NCI-H1417 (cell line): ENCODE results near the gene CHTF8.
"Not testable (repeated sequence)": the region's sequence is repeated elsewhere in the genome, so short reads cannot be mapped to it uniquely, and the experiment has no call there.

Experiments used
- DNase-seq, 3 experiments: peaks; one replicate each; lab custom pipeline; 2025; lab: John Stamatoyannopoulos, UW

CHTF8 gene

GRCh38 chr16:69132424-69133252, at the start of gene CHTF8, which contains the start of gene UTP4:
Gene CHTF8, minus strand, starts transcription at chr16:69132588. Its CDS starts 11,130 bp downstream, at chr16:69121458.
Gene UTP4, plus strand, starts transcription at chr16:69132649. Its CDS starts 811 bp downstream, at chr16:69133460.
- peak; percentile 74 to 88 (median 87) for DNase-seq

- no peak for DNase-seq
Observed at GRCh38 chr16:69180011-69180338, 47.6 kb upstream of the CHTF8 start.

- peak in 1 of 3 experiments; percentile 27 for DNase-seq
Observed at GRCh38 chr16:69179328-69180010, 47.1 kb upstream of the CHTF8 start.

- DNase-seq: no peak
Observed at GRCh38 chr16:69176033-69176800, 43.8 kb upstream of the CHTF8 start.

- no peak for DNase-seq
Observed at GRCh38 chr16:69171325-69172084, 39.1 kb upstream of the CHTF8 start.

- no peak for DNase-seq
Observed at GRCh38 chr16:69169607-69170352, 37.4 kb upstream of the CHTF8 start.

- no peak for DNase-seq
Observed at GRCh38 chr16:69169051-69169450, 36.7 kb upstream of the CHTF8 start.

GRCh38 chr16:69166946-69167930, 34.9 kb upstream of the CHTF8 start:
- DNase-seq: no peak

- no peak for DNase-seq
Observed at GRCh38 chr16:69166221-69166833, 33.9 kb upstream of the CHTF8 start.

- no peak for DNase-seq
Observed at GRCh38 chr16:69165584-69165983, 33.2 kb upstream of the CHTF8 start.

- DNase-seq: no peak
Observed at GRCh38 chr16:69160192-69160591, 27.8 kb upstream of the CHTF8 start.

- no peak for DNase-seq
Observed at GRCh38 chr16:69157196-69157595, 24.8 kb upstream of the CHTF8 start.

- peak; percentile 33 to 74 (median 53) for DNase-seq
Observed at GRCh38 chr16:69150146-69150865, 17.9 kb upstream of the CHTF8 start.

- DNase-seq: not testable (repeated sequence)
Observed at GRCh38 chr16:69149621-69150020, 17.2 kb upstream of the CHTF8 start.

GRCh38 chr16:69145658-69146057, 13.3 kb upstream of the CHTF8 start:
- DNase-seq: no peak

- no peak for DNase-seq
Observed at GRCh38 chr16:69143116-69143515, 10.7 kb upstream of the CHTF8 start.

GRCh38 chr16:69141936-69142335, 9.5 kb upstream of the CHTF8 start:
- DNase-seq: no peak

- no peak for DNase-seq
Observed at GRCh38 chr16:69141014-69141413, 8.6 kb upstream of the CHTF8 start.

- not testable (repeated sequence) for DNase-seq
Observed at GRCh38 chr16:69139464-69139863, 7.1 kb upstream of the CHTF8 start.
